Natural killer cell (primary cell): Measurements from ENCODE around the gene CLEC4M. TPM values are rescaled to one million over a fixed set of nuclear protein-coding genes. Genes with fewer than 3 reads are reported as not detected.

Source experiments
- ATAC-seq, 3 donors: fragments of 150-1000 bp in 2 of 3; fragments of 200-7000 bp in 1 of 3; cut with Tn5 transposase; 1 replicate in 1 of 3; 2 replicates in 2 of 3; pipeline ENCODE4 v1.10.0; 2021; ENCODE audit warnings: mild to moderate bottlenecking in 2 of 3, moderate library complexity in 2 of 3
- DNase-seq, 2 donors: peaks; one replicate each; pipeline versions ENCODE4 v3.0.0 to v3.0.0-alpha.2; 2013 to 2021; ENCODE audit warnings: mixed read lengths in 1 of 2
- H3K27ac ChIP-seq: one replicate; pipeline ENCODE4 v1.5.1; 2013; ENCODE audit warnings: mild to moderate bottlenecking, low read length
- H3K27me3 ChIP-seq: one replicate; pipeline ENCODE4 v1.6.1; 2013; ENCODE audit warnings: low read length; ENCODE audit not compliant: control insufficient read depth, insufficient read depth
- H3K36me3 ChIP-seq: one replicate; pipeline ENCODE4 v1.6.1; 2013; ENCODE audit warnings: low read length; ENCODE audit not compliant: control insufficient read depth, insufficient read depth
- H3K4me1 ChIP-seq: one replicate; pipeline ENCODE4 v1.6.1; 2013; ENCODE audit warnings: low read length; ENCODE audit not compliant: control insufficient read depth, insufficient read depth
- H3K4me3 ChIP-seq: one replicate; pipeline ENCODE4 v1.5.1; 2013; ENCODE audit warnings: low read length
- H3K9me3 ChIP-seq: one replicate; pipeline ENCODE4 v1.6.1; 2013; ENCODE audit warnings: low read length; ENCODE audit not compliant: control insufficient read depth, insufficient read depth
- H3K27ac Mint-ChIP-seq, 2 donors: one replicate each; pipeline ENCODE4 v1.8.0; 2022; ENCODE audit warnings: mild to moderate bottlenecking in 2 of 2, mixed read lengths in 2 of 2, moderate library complexity in 1 of 2
- H3K27me3 Mint-ChIP-seq, 2 donors: one replicate each; pipeline ENCODE4 v1.8.0; 2022; ENCODE audit warnings: low read depth in 2 of 2, mixed read lengths in 2 of 2
- H3K36me3 Mint-ChIP-seq: one replicate; pipeline ENCODE4 v1.8.0; 2022; ENCODE audit warnings: mixed read lengths
- H3K4me1 Mint-ChIP-seq, 2 donors: one replicate each; pipeline ENCODE4 v1.8.0; 2022; ENCODE audit warnings: mixed read lengths in 2 of 2
- H3K4me3 Mint-ChIP-seq: one replicate; pipeline ENCODE4 v1.8.0; 2022; ENCODE audit warnings: mild to moderate bottlenecking, moderate library complexity, mixed read lengths
- H3K9me3 Mint-ChIP-seq, 2 donors: one replicate each; pipeline ENCODE4 v1.8.0; 2022; ENCODE audit warnings: mixed read lengths in 2 of 2
- CTCF ChIP-seq: fragments of 200-600 bp; IDR thresholded peaks from one replicate; pipeline ENCODE4 v1.8.0; 2022; ENCODE audit warnings: antibody characterized with exemption
- WGBS: methylation state at CpG from one replicate; pipeline ENCODE4 v1.1.7; 2013; ENCODE audit warnings: missing lambda C conversion rate; ENCODE audit not compliant: insufficient coverage; 5-methylcytosine and 5-hydroxymethylcytosine counted together
- intact Hi-C: fragments of 100-400 bp; cut with micrococcal nuclease; formaldehyde crosslinking; loops from one replicate; pipeline ENCODE4 v1.14.2; 2022
- total RNA-seq, 4 donors: library from RNA; stranded (reverse); fragments of 120-200 nt in 1 of 4; gene quantifications; one replicate each; pipeline versions ENCODE4 v1.2.3 to v1.2.4, GENCODE V29; 2013 to 2022

The CLEC4M gene
- total RNA-seq, 3 donors from 2014 or later (not counting 1 experiment from before 2014, with no cell fraction given): not detected

DNA sequence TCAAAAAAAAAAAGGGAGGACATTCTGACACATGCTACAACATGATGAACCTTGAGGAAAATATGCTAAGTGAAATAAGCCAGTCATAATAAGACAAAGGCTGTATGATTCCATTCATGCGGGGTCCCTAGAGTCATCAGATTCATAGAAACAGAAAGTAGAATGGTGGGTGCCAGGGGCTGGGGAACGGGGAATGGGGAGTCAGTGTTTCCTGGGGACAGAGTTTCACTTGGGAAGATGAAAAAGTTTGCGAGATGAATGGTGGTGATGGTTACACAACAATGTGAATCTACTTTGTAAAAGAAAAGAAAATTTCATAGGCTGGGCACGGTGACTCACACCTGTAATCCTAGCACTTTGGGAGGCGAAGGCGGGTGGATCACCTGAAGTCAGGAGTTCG lies 25.0 kb upstream of the CLEC4M start:
- Histone ChIP-seq H3K27ac (no peak overlapping the region), H3K9me3 (no peaks in the 10 kb centered on the region), H3K36me3 (no peaks in the 10 kb centered on the region), H3K27me3 (no peaks in the 10 kb centered on the region), H3K4me3 (no peak overlapping the region), H3K4me1 (no peaks in the 10 kb centered on the region)
- Mint-ChIP-seq H3K36me3 (no peaks in the 10 kb centered on the region), H3K27me3 (peaks cover 19 to 25% of the 10 kb centered on the region in 2 donors), H3K4me3 (no peak overlapping the region), H3K4me1 (peaks cover 0 to 6% of the 10 kb centered on the region in 2 donors), H3K9me3 (no peaks in the 10 kb centered on the region), H3K27ac (no peak overlapping the region)
- intact Hi-C loops: no loop called here
- TF ChIP-seq CTCF: no peak
- WGBS: 75% methylated on average over 7 of the region's 7 CpGs
- no peak for DNase-seq
- ATAC-seq: no peak

GRCh38 chr19:7739211-7739755 lies 23.8 kb upstream of the CLEC4M start:
- Mint-ChIP-seq H3K36me3 (no peaks in the 10 kb centered on the region), H3K27ac (no peak overlapping the region), H3K9me3 (no peaks in the 10 kb centered on the region), H3K4me1 (peaks cover 0 to 6% of the 10 kb centered on the region in 2 donors), H3K4me3 (no peak overlapping the region), H3K27me3 (peaks cover 16 to 26% of the 10 kb centered on the region in 2 donors)
- TF ChIP-seq CTCF: no peak
- H3K9me3 ChIP-seq: no peaks in the 10 kb centered on the region
- no peaks in the 10 kb centered on the region for H3K4me1 ChIP-seq
- no peak overlapping the region for H3K27ac ChIP-seq
- no peak for ATAC-seq
- no peak overlapping the region for H3K4me3 ChIP-seq
- DNase-seq: no peak
- WGBS: 69% methylated on average over 2 of the region's 2 CpGs
- no peaks in the 10 kb centered on the region for H3K27me3 ChIP-seq
- intact Hi-C loops: no loop called here
- no peaks in the 10 kb centered on the region for H3K36me3 ChIP-seq

- peaks cover 0 to 6% of the 10 kb centered on the region in 2 donors for H3K4me1 Mint-ChIP-seq
- no peak overlapping the region for H3K27ac Mint-ChIP-seq
- no peaks in the 10 kb centered on the region for H3K27me3 ChIP-seq
- no peaks in the 10 kb centered on the region for H3K9me3 Mint-ChIP-seq
- WGBS: 80% methylated on average over 19 of the region's 19 CpGs
- no peaks in the 10 kb centered on the region for H3K36me3 ChIP-seq
- no peak overlapping the region for H3K27ac ChIP-seq
- no peak overlapping the region for H3K4me3 ChIP-seq
- DNase-seq (no peak), ATAC-seq (no peak)
- H3K4me3 Mint-ChIP-seq: no peak overlapping the region
- no peaks in the 10 kb centered on the region for H3K36me3 Mint-ChIP-seq
- H3K9me3 ChIP-seq: no peaks in the 10 kb centered on the region
- peaks cover 8 to 19% of the 10 kb centered on the region in 2 donors for H3K27me3 Mint-ChIP-seq
- no peaks in the 10 kb centered on the region for H3K4me1 ChIP-seq
- intact Hi-C loops: no loop called here
- TF ChIP-seq CTCF: no peak
These were observed 23.0 kb upstream of the CLEC4M start for GRCh38 chr19:7739801-7740681.
